ENCODE results near the gene MRPL43. TPM values are rescaled to one million over a fixed set of nuclear protein-coding genes. Genes with fewer than 3 reads are reported as not detected.

MRPL43 gene
- total RNA-seq, 1 experiment from 2014 or later, result 91.3 TPM

GRCh38 chr10:101016814-101017213 is 29.5 kb upstream of the MRPL43 start (continued):
- TF ChIP-seq AR (CRISPR knock-in tag; IDR thresholded peaks at IDR 0.05) (no peak), ZNF396 (CRISPR knock-in tag; IDR thresholded peaks at IDR 0.05; ENCODE audit: borderline replicate concordance) (no peak), ZNF219 (CRISPR knock-in tag; IDR thresholded peaks at IDR 0.05; ENCODE audit: borderline replicate concordance) (no peak), SMAD4 (CRISPR knock-in tag; IDR thresholded peaks at IDR 0.05) (no peak), ARID4B (CRISPR knock-in tag; IDR thresholded peaks at IDR 0.05; ENCODE audit: borderline replicate concordance) (no peak), FOXJ3 (CRISPR knock-in tag; IDR thresholded peaks at IDR 0.05; ENCODE audit: borderline replicate concordance) (no peak)
- TF ChIP-seq, protein P1, sequence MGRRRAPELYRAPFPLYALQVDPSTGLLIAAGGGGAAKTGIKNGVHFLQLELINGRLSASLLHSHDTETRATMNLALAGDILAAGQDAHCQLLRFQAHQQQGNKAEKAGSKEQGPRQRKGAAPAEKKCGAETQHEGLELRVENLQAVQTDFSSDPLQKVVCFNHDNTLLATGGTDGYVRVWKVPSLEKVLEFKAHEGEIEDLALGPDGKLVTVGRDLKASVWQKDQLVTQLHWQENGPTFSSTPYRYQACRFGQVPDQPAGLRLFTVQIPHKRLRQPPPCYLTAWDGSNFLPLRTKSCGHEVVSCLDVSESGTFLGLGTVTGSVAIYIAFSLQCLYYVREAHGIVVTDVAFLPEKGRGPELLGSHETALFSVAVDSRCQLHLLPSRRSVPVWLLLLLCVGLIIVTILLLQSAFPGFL (CRISPR knock-in tag; IDR thresholded peaks at IDR 0.05; ENCODE audit: borderline replicate concordance), result no peak

DNA sequence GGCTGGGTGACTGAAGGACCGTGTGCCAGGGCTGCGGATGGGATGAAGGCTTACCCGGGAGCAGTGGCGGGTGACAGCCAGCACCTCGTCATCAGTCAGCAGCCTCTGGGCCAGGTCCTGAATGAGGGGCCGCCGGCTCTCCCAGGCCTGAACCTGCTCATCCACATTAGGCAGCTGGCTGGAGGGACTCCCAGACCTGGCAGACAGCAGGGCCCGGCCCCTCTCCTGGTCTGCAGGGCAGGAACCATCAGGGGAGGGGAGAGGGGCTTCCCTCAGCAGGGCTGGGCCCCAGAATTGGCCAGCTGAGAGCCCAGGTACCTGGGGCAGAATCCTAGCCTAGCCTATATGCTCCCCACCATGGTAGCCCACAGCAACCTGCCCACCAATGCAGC is 28.3 kb upstream of the MRPL43 start:
- TF ChIP-seq ZNF232 (CRISPR knock-in tag; IDR thresholded peaks at IDR 0.05) (no peak), GRHL2 (CRISPR knock-in tag; IDR thresholded peaks at IDR 0.05; ENCODE audit: insufficient replicate concordance, severe bottlenecking) (no peak)
- POLR2A ChIA-PET, result interaction anchor here (2.0 kb wide), 1 partner anchor 17 kb away, joined by 14 read pairs; the partner anchor contains the start of gene LZTS2
- Mint-ChIP-seq H3K36me3 (no peaks in the 10 kb centered on the region), H3K4me1 (peaks cover 29% of the 10 kb centered on the region), H3K9me3 (no peaks in the 10 kb centered on the region), H3K27me3 (ENCODE audit: low read depth) (peaks cover 59% of the 10 kb centered on the region), H3K27ac (no peak overlapping the region), H3K4me3 (no peak overlapping the region)
- ATAC-seq (no peak), DNase-seq (ENCODE audit: low spot score) (no peak)
- CTCF ChIA-PET, result interaction anchor here (2.3 to 6.7 kb wide), 5 partner anchors 14 to 126 kb away, joined by 11 to 277 read pairs (median 46); partner anchors contain the start of genes LZTS2, PDZD7 and SFXN3

- POLR2A ChIA-PET, result interaction anchor here (2.0 kb wide), 1 partner anchor 17 kb away, joined by 14 read pairs; the partner anchor contains the start of gene LZTS2
- Mint-ChIP-seq H3K9me3 (no peaks in the 10 kb centered on the region), H3K27ac (no peak overlapping the region), H3K36me3 (no peaks in the 10 kb centered on the region), H3K4me1 (peaks cover 29% of the 10 kb centered on the region), H3K27me3 (ENCODE audit: low read depth) (peaks cover 55% of the 10 kb centered on the region), H3K4me3 (no peak overlapping the region)
- CTCF ChIA-PET, result interaction anchor here (0.6 to 6.7 kb wide), 43 partner anchors 9 to 828 kb away, joined by 3 to 277 read pairs (median 5); partner anchors contain the start of genes KAZALD1, KCNIP2, LZTS2 and MRPL43
- ATAC-seq, result no peak
- no peak for DNase-seq (ENCODE audit: low spot score)
- TF ChIP-seq AR (CRISPR knock-in tag; IDR thresholded peaks at IDR 0.05) (no peak), AFF4 (CRISPR knock-in tag; IDR thresholded peaks at IDR 0.05; ENCODE audit: borderline replicate concordance) (no peak)
- TF ChIP-seq, protein P2, sequence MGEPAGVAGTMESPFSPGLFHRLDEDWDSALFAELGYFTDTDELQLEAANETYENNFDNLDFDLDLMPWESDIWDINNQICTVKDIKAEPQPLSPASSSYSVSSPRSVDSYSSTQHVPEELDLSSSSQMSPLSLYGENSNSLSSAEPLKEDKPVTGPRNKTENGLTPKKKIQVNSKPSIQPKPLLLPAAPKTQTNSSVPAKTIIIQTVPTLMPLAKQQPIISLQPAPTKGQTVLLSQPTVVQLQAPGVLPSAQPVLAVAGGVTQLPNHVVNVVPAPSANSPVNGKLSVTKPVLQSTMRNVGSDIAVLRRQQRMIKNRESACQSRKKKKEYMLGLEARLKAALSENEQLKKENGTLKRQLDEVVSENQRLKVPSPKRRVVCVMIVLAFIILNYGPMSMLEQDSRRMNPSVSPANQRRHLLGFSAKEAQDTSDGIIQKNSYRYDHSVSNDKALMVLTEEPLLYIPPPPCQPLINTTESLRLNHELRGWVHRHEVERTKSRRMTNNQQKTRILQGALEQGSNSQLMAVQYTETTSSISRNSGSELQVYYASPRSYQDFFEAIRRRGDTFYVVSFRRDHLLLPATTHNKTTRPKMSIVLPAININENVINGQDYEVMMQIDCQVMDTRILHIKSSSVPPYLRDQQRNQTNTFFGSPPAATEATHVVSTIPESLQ (CRISPR knock-in tag; IDR thresholded peaks at IDR 0.05), result no peak
- TF ChIP-seq, protein P1 (CRISPR knock-in tag; IDR thresholded peaks at IDR 0.05; ENCODE audit: borderline replicate concordance), result no peak
Observed at GRCh38 chr10:101014966-101015581, 27.8 kb upstream of the MRPL43 start.
